GM19043 (cell line): Measurements from ENCODE around the gene TFB1M.
A peak's percentile ranks its signal among the peaks of the same experiment; 100 is the strongest.

ENCODE experiments used
- ATAC-seq: cut with Tn5 transposase; IDR thresholded peaks from one replicate; pipeline ENCODE4 v1.9.1; 2021; ENCODE audit warnings: low read depth; ENCODE audit not compliant: unreplicated experiment

TFB1M gene

DNA sequence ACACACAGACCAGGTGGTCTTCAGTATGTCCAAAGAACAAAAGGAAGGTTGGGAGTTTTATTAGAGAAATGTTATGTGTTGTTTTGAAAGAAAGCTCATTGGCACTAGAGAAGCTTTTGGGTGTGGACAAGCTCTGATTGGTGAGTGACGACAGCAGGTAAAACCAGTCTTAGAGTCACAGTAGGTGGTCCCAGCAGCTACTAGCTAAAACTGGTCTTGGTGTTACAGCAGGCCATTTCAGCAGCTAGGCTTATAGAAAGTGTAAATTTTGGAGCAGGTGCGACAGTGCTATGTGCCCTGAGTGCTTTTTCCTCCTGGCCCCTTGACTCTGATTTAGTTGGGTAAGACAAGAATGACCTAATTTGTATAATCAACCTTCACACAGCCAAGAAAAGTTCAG lies 46.9 kb downstream of the TFB1M start:
- no peak for ATAC-seq

DNA sequence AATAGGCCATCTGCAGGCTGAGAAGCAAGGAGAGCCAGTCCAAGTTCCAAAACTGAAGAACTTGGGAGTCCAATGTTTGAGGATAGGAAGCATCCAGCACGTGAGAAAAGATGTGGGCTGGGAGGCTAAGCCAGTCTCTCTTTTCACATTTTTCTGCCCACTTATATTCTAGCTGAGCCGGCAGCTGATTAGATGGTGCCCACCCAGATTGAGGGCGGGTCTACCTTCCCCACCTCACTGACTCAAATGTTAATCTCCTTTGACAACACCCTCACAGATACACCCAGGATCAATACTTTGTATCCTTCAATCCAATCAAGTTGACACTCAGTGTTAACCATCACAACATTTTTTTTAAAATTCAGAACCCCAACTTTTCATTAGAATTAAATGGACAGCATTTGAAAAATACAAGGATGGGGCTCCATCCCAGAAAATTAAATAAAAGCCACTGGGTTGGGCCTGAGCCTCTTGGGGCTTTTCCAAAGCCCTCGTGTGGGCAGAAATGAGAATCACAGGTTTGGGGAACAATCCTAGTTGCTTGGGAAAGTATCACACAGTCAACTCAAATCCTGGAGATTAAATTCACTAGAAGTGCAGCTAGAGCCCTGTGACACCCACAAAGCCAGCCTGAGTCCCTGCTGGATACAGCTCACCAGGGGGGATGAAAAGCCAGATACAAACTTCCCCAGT lies 48.3 kb downstream of the TFB1M start:
- no peak for ATAC-seq

DNA sequence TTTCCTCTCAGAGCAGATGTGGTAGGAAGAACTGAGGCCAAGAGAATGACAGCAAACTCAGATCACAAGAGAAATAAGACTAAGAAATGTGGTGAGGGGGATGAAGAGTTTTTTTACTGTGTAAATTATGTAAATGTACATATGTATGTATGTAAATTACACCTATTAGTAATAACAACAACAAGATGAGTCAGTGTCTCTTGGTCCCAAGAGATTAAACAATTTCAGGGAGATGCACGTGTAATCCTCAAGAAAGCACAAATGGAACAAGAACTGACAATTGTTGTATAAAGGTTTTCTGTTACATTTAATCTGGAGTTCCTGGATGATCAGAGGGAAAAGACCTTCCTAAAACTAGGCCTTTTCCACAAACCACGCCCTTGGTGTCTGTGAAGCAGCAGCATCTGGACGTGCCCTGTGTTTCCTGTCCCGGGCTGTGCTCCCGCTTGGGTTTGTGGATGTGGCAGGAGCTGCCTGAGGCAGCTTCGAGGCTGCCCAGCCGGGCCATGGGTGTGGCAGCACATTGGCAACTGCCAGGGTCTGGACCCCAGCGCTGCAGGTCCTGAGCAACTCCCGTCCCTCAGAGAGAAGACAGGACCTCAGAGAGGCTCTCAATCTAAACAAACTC lies 49.5 kb downstream of the TFB1M start:
- ATAC-seq = no peak

DNA sequence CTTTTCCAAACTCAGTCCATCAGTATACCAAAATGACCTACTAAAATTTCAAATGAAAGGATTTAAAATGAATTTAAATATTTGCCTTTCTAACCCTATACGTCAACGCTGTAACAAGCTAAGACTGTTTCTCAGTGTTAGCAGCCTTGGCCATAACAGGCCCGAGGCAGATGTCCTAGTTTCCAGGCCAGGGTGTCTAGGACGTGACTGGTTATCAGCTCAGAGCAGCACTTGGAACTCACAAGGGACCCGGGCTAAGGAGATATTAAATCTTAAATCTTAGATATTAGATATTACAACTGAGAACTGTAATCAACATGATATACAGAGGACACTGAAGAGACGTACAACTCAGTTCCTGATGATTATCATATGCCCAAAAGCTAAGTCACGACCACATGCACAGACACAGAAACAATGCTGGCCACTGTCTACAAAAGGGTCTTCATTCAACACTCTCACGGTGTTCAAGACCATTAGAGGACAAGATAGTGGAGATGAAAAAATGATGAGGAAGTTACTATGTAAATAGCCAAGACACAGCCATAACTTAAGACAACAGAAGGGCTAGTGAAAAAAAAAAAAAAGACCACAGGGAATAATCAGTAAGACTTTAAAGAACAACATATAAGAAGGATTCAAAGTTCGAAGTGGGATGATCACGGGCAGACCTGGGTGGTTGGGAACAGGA lies 50.8 kb downstream of the TFB1M start, which contains the start of gene CLDN20:
Gene CLDN20, plus strand, starts transcription at position 641 of the 691 bp plus-strand sequence. CDS start 11,707 bp downstream, outside the sequence.
- no peak for ATAC-seq

DNA sequence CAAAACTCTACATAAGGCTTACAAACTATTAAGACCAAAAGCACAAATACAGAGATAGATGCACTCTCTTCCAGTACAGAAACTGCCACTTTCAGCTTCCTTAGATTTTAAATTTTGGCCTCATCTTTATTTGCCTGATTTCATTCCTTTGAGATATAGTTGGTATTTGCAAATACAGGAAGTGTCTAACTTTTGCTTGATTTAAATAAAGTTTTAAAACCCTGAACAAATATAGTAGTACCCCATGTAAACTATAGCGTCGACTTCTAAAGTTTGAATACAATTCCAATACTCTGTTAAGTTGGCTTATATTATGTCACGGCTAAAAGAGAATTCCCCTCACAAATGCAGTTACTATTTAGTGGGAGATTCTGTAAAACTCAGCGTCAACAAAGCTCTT lies 51.6 kb downstream of the TFB1M start:
- no peak for ATAC-seq

DNA sequence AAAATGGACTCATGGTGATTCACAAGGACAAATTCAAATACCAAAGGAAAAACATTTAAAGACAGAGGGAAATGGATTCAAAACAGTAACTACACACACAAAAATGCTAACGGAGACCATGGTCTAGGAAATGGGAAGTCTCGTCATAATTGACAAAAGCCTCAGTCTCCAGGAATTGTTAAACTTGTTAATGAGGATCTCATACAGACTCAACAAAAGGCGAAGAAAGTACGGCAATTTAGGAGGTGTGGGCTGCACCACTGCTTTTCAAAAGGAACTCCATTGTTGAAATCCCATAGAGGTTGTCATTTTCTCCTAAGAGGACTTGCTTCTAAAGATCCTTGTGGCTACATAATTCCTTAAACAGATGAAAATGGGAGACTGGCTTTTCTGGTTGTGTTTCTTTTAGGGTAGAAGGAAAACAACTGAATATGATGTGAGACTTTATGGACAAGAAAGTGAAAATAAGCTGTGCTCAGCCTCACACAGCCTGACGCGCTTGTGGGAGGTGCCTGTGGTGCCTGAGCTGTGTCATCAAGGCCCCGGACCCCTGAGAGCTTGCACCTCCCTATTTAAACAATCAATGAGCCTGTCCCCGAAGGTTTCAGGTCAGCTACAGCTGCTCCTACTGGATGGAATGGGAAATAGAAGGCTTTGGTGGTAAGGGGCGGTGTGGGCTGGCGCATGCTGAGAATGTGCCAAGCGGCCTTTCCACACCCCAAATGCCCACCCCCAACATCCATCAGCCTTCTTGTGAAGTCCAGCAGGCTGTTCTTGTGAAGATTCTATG lies 53.0 kb downstream of the TFB1M start:
- ATAC-seq = no peak

DNA sequence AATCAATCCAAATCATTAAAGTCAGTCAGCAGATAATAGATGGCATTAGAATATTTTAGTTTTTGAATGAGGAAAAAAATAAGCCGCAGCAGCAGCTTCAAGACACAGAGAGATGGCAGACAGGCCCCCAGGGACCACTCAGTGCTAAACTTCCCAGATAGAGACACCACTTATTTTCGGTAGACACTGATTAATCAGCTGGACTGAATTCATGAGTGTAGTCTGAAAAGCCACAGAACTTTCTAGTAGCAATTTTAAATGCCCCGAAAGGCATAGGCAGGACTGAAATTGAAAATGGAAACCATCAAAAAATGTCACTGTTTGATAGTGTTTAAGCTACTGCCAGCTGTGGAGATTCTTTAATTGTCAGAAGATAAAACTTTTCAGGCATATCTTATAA lies 53.6 kb downstream of the TFB1M start:
- ATAC-seq = peak; percentile 60

DNA sequence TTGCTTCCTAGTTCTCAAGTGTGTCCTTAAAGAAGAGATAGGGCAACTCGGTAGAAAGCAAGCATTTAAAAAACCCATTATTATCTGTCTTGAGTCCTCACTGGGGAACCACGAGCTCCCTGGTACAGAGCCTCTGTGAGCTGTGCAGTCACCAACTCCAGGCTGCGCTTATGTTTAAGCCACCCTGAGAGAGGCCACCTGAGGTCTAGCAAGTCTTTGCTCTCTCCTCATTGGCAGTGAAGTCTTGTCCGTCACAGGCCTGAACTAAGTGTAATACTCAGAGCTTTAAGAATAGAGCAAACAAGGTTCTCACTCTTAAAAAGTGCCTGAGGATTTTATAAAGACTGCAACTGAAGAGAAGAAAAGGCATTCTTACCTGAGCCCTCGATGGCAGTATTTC lies 54.4 kb downstream of the TFB1M start:
- no peak for ATAC-seq

DNA sequence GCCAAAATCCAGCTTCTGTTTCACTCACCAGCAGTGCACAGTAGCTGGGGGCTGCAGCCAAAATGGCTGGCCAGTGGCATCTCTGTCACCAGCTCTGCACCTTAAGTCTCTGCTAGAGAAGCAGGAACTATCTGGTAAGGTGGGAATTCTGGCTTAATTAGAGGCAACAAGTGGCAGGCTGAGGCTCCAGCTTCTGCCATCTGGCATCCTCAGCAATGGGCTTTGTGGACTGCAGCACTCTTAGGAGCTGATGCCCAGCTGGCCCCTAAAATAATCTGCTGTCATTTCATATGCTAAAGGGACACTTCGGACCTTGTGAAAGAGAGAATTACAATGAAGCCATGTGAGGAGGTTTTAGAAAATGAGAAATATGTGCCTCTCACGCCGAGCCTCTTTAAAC lies 55.1 kb downstream of the TFB1M start:
- ATAC-seq = no peak

DNA sequence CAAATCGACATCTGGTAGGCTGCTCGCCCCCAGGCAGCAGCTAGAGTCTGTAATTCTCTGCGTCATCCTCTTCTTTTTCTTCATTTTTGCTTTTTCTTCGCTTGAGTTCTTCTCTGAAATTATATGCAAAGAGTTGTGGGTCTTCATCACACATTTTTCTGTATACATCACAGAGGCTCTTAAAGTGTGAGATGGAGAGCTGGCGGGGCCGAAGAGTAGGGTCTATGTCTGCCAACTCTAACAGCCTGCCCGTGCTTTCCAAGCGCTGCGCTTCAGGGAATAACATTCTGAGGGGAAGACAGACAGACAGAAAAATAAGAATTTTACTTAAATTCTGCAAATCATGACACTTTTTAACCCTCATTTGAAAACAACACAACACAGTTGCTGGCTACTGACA lies 56.5 kb downstream of the TFB1M start:
- no peak for ATAC-seq

DNA sequence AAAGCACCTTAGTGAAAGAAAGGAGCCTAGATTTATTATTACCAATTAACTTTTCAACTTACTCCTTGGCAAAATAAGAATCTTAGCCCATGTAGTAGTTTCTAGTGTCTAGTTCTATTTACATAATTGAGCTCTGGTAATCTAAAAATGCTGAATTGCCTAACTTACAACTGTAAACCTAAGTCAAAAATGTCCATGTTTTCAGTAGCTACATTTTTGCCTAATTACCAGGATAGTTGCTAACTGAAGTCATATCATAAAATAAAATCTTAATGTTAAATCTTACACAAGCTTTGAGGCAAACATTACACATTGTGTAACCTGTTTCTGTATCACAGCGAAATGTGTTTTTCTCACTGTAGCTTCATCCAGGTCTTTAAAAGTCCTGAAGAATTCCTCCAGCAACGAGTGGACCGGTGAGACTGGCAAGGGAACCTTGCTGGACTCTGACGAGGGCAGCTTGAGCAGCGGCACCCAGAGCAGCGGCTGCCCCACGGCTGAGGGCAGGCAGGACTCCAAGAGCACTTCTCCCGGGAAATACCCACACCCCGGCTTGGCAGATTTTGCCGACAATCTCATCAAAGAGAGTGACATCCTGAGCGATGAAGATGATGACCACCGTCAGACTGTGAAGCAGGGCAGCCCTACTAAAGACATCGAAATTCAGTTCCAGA lies 58.0 kb downstream of the TFB1M start:
- ATAC-seq = no peak

DNA sequence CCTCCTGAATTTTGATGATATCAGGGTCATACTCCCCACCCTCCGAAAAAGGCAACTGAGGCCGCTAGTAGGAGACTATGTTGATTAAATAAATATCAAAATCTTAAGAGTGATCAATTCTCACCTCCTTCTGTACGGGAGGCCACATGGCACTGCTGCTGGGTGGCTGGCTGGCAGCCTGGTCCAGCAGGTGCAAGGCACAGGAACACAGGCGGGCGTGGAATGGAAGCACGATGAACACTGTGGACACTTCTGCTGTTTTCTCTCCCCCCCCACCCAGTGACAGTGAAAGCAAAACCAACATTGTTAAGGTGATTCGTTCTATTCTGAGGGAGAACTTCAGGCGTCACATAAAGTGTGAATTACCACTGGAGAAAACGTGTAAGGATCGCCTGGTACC lies 60.1 kb downstream of the TFB1M start:
- ATAC-seq = no peak

DNA sequence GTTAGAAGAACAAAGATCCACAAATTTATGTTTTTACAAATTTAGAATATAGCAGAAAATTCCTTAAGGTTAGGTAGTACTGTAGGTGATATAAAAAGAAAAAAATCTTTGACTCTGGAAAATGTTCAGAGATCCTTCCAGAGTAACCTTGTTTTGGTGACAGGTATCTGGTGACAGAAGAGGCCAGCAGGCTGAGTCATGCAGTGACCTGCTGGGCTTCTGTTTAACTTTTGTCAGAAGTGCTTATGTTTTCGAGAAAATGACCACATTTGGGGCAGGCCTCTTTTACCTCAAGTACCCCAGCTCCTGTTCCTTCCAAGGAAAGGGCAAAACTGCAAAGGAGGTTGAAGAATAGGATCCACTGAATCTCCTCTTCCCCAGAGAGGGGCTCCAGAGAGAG lies 60.9 kb downstream of the TFB1M start:
- ATAC-seq = no peak

DNA sequence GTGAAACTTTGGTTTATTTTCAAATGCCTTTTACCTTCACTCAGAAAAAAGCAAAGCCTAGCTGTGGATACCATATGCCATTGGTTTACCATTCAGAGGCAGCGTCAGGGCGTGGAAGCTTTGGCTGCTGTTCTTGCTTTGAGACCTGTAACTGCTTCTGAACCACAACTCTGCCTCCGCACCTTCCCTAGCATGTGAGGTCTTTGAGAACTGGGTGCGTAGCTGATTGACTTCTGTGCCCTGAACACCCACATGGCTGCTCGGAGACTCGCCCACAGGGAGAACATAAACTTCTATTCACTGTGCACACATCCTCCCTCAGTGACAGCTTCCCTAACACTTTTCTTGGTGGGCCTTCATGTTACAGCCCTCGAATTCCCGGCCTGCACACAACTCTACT lies 61.7 kb downstream of the TFB1M start:
- no peak for ATAC-seq

DNA sequence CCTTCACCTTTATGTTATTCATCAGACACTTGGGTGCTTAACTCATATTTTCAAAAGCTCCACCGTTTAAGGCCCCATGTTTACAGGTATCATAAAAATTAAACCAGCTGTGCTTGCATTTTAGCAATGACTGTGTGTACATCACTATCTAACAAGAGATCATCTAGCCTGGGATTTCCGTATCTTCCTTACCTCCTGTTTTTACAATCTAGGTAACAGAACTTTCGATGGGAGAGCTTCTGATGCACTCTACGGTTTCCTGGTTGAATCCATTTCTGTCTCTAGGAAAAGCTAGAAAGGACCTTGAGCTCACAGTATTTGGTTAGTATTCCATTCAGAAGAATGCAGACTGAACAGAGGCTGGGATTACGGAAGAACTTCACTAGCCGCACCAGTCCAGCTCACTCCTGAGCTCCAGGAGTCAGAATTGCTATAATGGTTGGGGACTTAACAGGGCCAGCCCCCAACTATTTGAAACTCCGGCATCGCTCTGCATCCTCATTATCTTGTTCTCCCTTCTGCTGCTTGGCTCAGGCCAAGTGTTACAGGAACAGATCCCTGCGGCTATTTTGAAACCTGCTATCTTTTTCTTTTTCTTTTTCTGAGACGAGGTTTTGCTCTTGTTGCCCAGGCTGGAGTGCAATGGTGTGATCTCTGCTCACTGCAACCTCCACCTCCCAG lies 63.4 kb downstream of the TFB1M start:
- ATAC-seq = no peak

DNA sequence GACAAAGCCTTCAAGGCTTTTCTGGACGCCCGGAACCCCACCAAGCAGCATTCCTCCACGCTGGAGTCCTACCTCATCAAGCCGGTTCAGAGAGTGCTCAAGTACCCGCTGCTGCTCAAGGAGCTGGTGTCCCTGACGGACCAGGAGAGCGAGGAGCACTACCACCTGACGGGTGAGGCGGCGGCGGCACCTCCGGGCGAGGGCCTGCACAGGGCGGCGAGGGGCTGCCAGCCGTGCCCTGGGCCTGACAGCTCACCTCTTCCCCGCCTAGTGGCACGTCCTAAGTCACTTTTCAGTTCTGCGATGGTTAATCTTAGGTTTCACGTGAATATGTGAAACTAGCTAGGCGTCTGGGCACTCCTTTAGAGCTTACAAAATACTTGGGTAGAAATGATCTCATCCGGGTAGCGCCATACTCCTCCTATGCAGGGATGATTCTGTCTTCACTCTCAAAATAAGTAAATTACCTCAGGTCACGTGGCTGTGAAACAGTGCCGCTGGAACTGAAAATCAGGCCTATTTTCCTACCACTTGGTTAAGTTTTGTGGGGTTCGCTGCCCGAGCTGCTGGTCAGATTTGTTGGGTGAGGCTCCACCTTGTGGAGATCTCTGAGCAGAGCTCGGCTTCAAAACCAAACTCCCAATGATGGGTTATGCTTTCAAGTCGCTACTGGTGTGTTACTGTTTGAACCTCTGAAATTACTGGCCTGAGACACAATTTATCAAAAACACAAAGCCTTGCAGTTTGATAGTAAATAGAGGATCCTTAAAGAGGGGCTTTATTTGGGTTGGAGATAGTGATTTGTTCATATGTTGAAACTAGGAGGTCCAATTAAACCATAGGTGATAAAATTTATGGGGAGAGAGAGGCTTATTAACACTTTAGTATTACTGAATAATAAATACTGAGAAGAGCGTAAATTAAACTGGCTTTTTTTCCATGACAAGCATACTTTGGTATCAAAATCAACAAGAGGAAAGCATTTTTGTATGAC lies 66.0 kb downstream of the TFB1M start:
- no peak for ATAC-seq

DNA sequence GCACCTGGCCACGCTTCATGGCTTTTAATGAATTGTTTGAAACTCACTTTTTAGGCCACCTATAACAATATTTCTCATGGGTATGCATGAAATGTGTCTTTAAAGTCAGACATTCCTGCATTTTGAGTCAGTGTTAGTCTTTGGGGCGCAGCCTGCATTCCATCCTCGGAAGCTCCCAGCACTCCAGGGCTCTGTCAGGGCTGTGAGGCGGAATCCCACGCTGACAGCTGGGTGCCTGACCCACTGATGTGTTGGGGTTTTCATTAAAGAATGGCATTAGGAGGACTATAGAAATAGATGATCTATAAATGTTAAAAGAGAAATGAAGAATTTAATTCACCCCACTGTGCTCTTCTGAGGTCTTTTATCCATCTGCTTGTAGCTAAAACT lies 66.7 kb downstream of the TFB1M start:
- no peak for ATAC-seq

DNA sequence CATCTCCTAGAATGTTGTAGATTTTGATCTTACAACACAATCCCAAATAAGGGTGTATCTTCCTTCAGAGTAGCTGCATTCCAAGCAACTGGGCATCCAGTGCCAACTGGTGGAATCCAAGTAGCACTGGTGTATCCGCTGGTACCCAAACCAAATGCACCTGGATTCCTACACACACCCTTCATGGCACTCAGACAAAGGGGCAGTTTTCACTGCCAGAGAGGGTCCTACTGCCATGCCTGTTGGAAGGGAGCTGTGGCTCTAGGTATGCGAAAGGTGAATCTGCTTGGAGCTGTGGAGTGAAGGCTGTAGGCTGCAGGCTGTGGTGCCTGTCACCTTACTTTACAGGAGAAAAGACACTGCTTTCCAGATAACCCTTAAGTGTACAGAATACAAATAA lies 67.5 kb downstream of the TFB1M start:
- ATAC-seq = no peak

DNA sequence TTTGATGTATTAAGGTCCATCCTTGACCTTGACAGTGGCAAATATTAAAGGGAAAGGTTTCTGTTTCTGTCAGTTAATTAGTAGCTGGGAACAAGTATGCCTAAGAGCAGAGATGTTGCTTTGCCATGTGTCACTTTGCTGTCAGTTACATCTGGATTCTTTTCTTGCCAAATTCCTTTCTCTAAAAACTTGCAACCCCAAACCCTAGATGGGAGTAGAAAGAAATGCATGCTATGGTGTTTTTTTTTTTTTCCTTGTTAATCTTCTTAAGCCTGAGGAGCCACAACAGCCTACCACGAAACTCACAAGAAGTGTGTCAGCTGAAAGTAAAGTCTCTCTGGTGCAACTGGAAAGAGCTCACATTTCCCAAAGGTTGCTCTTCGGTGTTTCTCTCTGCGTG lies 68.5 kb downstream of the TFB1M start:
- no peak for ATAC-seq
